AG08395 (cell line): Measurements from ENCODE around the gene GLT1D1.

Source experiments
- DNase-seq: peaks from one replicate; pipeline ENCODE4 v3.0.0; 2012; ENCODE audit warnings: mixed read lengths, low spot score

GLT1D1 gene

GRCh38 chr12:128966203-128966810, 113.0 kb downstream of the GLT1D1 start:
- DNase-seq, result no peak

- no peak for DNase-seq
Measured at GRCh38 chr12:128968668-128969067, 115.4 kb downstream of the GLT1D1 start.

GRCh38 chr12:128969480-128970055, 116.3 kb downstream of the GLT1D1 start:
- no peak for DNase-seq

GRCh38 chr12:128970110-128970509, 116.8 kb downstream of the GLT1D1 start:
- DNase-seq, result no peak

GRCh38 chr12:128970941-128971340, 117.7 kb downstream of the GLT1D1 start:
- no peak for DNase-seq

GRCh38 chr12:128971802-128972201, 118.5 kb downstream of the GLT1D1 start:
- no peak for DNase-seq

GRCh38 chr12:128973883-128974681, 120.8 kb downstream of the GLT1D1 start:
- no peak for DNase-seq

- DNase-seq, result no peak
Measured at GRCh38 chr12:128974881-128975280, 121.6 kb downstream of the GLT1D1 start.

GRCh38 chr12:128976120-128976738, 123.0 kb downstream of the GLT1D1 start:
- DNase-seq, result no peak

GRCh38 chr12:128977441-128977840, 124.2 kb downstream of the GLT1D1 start:
- no peak for DNase-seq

GRCh38 chr12:128978067-128978466, 124.8 kb downstream of the GLT1D1 start:
- no peak for DNase-seq

GRCh38 chr12:128980623-128981022, 127.3 kb downstream of the GLT1D1 start:
- no peak for DNase-seq

GRCh38 chr12:128981971-128982533, 128.8 kb downstream of the GLT1D1 start:
- no peak for DNase-seq

- DNase-seq, result no peak
Measured at GRCh38 chr12:128982933-128983332, 129.7 kb downstream of the GLT1D1 start.

- no peak for DNase-seq
Measured at GRCh38 chr12:128983371-128983770, 130.1 kb downstream of the GLT1D1 start.

GRCh38 chr12:128986957-128987356, 133.7 kb downstream of the GLT1D1 start:
- DNase-seq, result no peak

- no peak for DNase-seq
Measured at GRCh38 chr12:128989287-128989686, 136.0 kb downstream of the GLT1D1 start.

- no peak for DNase-seq
Measured at GRCh38 chr12:128991716-128992115, 138.4 kb downstream of the GLT1D1 start.

- DNase-seq, result no peak
Measured at GRCh38 chr12:128992116-128992515, 138.8 kb downstream of the GLT1D1 start.

- no peak for DNase-seq
Measured at GRCh38 chr12:128992550-128992949, 139.3 kb downstream of the GLT1D1 start.

GRCh38 chr12:128994856-128995255, 141.6 kb downstream of the GLT1D1 start:
- DNase-seq, result no peak

- DNase-seq, result no peak
Measured at GRCh38 chr12:128995619-128996018, 142.3 kb downstream of the GLT1D1 start.

- no peak for DNase-seq
Measured at GRCh38 chr12:129001826-129002225, 148.5 kb downstream of the GLT1D1 start.
